ENCODE results near the gene CDC42BPG.

Gene CDC42BPG

DNA sequence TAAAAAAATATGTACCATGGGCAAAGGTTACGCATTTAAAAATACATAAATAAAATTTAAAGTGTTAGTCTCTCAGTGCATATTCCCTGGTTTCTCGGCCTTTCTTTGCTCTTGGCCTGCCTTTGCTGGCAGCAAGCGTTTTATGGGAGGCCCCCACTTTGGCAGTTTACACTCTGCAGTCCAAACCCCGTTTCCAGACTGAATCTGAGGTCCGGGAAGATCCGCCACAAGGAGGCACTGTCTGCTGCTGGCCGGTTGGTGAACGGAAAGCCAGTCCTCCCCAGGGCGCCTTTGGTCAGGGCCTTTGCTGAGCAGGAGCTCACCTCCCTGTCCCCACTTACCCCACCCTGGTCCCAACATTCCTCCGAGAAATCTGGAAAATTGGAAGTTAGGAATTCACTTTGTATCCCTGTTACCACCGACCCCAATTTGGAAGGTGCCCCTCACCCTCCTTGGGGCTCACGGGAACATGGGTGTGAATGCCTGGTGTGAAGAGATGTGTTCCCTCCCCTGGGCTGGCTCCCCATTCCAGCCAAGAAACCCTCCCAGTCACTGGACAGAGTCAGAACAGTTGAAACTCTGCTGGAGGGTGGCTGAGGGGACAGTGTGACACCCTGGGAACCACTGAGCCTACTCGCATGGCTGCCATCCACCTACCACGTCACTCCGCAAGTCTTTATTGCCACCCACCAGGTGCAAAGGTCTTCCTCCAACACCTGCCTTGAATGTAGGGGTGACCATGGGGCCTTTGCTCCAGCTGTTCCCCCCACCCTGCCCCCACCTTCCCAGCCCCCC lies 56.7 kb downstream of the CDC42BPG start:
- no peak for DNase-seq

DNA sequence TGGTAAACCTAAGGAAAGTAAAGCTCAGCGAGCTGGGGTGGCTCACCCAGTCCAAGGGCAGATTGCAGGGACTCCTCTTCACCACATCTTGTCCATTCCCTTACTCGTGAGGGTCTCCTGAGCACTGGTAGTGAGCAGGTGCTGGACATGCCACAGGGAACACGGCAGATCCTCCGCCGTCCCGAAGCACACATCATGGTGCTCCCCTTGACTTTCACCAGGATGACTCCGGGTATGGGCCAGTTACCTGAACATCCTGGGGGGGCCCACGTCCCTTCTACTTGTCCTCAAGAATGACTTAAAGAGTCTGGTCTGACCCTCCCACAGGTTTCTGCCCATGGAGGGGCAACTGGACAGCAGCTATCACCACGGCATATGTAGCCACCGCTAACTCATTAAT lies 58.1 kb downstream of the CDC42BPG start:
- no peak for DNase-seq

DNA sequence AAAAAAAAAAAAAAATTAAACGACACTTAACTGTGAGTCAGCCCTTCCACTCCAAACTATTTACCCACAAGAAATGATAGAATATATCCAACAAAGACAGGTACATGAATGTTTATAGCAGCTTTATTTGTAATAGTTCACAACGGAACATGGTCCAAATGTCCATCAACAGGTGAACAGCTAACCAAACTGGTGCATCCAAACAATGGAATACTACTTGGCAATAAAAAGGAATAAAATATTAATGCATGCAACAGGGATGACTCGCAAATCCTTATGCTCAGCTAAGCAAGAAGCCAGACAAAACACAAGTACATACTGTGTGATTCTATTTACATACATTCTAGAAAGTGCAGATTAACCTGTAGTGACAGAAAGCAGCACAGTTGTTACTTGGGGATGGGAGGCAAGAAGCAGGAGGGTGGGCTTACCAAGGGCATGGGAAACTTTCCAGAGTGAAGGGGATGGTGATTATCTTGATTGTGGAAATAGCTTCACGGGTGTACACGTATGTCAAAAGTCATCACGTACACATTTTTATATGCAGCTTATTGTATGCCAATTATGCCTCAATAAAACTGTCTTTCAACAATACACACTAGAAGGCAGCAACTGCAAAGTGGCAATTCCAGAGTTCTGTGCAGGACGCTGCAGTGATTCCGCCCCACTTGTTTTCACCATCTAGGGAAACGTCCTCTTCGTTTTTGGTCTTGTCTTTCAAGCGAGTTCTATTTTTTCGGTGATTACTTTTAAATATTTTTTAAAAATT lies 59.5 kb downstream of the CDC42BPG start:
- DNase-seq, result no peak

DNA sequence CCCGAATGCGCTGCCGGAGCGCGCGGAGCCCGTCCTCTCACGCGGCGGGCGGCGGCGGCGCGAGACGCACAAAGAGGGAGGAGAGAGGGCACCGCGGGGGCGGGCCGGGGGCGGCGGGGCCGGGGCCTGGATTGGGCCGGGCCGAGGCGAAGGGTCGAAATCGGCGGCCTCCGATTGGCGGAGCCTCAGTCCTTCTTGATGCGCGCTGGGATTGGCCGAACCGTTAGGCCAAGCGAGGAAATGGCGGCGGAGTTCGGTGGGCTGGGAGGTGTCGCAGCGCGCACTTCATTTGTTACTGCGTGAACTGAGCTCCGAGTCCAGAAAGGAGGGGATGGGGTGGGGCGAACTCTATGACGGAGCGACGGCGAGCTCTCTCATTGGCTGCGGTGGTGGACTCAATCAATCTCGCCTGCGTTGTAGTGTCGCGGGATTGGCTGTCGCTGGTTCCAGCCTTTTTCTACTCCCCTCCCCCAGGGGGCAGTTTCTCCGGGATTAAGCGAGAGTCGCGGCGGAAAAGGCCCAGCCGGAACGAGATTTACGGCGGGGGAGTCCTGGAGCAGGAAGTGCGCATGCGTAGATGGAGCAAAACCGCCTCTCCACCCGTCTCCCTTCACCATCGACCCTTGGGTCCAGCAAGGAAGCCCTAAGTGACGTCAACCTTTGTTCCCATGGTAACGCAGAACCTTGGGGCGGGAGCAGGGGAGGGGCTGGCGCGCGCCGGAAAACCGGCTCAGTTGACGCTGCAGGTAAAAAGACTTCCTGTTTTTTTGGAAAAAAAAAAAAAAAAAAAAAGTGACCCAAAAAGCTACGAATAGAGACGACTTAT lies 65.8 kb downstream of the CDC42BPG start, which contains the start of gene SF1:
Gene SF1, minus strand, starts transcription at position 70 of the 826 bp plus-strand sequence. CDS start 150 bp downstream, outside the sequence.
- DNase-seq, result peak; percentile 99

DNA sequence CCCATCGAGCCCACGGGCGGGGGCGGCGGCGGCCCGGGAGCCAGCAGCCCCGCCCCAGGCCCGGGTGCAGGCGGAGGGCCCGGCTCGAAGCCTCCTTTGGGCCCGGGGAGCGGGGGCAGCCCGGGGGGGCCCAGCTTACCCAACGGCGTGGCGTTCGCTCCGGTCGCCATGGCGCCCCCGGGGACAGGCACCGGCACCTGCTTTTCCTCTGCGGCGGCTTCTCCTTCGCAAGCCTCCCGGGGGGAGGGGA lies 66.3 kb downstream of the CDC42BPG start:
- DNase-seq, result no peak

DNA sequence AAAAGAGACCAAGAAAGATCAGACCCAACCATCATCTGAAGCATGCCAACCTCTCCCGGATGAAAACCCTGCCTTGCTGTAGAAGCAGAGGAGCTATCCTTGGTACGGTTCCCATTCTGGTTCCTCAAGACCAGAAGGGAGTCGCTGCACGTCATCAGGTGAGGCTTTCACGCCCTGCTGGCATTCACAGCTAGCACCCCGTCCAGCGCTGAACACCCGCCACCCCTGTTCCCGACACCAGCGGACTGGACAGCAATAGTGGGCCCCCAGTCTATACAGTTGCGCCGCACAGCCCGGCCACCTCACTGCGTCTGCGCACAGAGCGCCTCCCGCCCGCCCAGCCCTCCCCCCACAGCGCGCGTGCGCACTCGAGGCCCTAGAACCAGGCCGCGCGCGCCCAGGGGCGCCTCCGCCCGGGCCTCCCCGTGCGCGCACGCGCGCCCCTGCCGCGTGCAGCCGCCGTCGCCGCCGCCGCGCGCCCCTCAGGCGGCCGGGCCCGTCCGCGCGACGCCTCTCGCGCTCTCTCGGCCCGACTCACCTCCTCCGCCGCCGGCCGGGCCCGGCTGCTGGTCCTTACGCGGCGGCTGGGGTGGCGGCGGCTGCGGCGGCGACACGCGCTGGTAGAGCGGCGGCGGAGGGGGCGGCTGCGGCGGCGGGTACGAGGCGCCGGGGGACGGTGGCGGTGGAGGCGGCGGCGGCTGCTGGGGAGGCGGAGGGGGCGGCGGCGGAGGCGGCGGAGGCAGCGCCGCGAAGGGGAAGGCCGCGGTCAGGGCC lies 66.8 kb downstream of the CDC42BPG start:
- DNase-seq, result peak; percentile 74

DNA sequence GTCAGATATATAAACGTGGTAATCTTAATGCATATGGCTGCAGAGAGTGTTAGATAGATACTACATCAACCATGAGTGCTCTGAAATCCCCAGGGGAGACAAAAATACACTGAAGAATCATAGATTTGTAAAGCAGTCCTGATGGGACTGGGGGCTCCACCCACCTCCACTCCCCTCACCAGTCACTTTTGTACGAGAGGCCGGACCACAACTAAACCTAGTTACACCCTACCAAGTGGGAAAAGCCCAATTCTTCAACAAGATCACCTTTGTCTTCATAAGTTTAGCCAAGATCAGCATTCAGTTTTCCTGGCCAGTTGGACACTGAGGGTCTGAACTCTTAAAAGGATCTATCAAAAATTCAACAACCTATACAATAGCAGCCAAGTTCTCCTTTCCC lies 67.6 kb downstream of the CDC42BPG start:
- DNase-seq, result no peak

DNA sequence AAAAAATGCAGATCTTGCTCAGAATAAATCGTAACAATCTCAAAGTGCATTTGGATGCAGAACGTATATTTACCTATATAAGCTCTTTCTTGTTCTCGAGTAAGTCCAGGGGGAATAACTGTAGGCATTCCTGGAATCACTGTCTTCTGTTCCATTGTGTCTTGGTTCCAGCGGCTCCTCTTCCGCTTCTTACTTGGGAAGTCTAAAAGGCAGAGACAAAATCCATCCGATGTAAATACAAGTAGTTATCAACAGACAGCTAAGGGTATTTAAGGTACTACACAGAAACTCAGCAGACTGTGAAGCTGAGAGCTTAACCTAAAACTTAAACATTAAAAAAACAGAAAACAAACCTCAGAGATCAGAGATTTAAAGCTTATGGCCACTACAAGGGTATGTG lies 68.0 kb downstream of the CDC42BPG start:
- no peak for DNase-seq

DNA sequence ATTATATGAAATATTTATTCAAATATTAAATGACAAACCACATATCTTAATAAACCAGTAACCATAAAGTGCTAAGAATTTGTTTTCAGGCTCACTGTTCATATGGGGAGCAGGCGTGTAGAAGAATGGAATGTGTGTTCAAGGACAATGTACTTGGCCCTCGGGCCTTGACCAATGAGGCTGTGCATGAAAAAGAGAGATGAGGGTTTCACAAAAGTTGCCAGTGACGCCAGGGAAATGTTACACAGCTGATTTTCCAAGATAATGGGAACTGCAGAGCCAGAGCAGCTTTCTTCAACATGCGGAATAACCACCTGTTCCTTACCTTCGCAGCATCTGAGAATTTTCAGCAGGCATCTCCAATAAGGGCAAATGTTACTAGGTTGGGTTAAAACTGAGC lies 70.3 kb downstream of the CDC42BPG start:
- no peak for DNase-seq
